Mammary epithelial cell (primary cell): ENCODE measurements around the gene RPS26.
"Not testable (repeated sequence)": the region's sequence is repeated elsewhere in the genome, so short reads cannot be mapped to it uniquely, and the experiment has no call there.

Source experiments
- CTCF ChIP-seq, 2 donors: IDR thresholded peaks in 1 of 2; conservative IDR thresholded peaks in 1 of 2; 2 replicates each; pipeline ENCODE4 v1.5.1; 2011 to 2012; ENCODE audit warnings: inconsistent platforms in 2 of 2, low read length in 2 of 2, mild to moderate bottlenecking in 2 of 2, control low read depth in 1 of 2, low read depth in 1 of 2; ENCODE audit not compliant: insufficient read depth in 1 of 2; ENCODE audit errors: extremely low read depth in 1 of 2
- EZH2 ChIP-seq: IDR thresholded peaks from 2 replicates; pipeline ENCODE4 v1.6.1; 2012; ENCODE audit warnings: low read length, inconsistent platforms, borderline replicate concordance

DNA sequence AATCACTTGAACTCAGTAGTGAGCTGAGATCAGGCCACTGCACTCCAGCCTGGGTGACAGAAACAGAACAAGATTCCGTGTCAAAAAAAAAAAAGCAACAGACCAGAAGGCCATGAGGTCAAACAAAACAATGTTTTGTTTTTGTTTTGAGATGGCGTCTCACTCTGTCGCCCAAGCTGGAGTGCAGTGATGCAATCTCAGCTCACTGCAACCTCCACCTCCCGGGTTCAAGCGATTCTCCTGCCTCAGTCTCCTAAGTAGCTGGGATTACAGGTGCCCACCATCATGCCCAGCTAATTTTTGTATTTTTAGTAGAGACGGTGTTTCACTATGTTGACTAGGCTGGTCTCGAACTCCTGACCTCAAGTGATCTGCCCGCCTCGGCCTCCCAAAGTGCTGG is 36.2 kb downstream of the RPS26 start:
- not testable (repeated sequence) for TF ChIP-seq CTCF (conservative IDR thresholded peaks at IDR 0.05 in 1 of 2, IDR thresholded peaks at IDR 0.05 in 1 of 2; ENCODE audit: extremely low read depth in 1 of 2, insufficient read depth in 1 of 2, low read depth in 1 of 2, low read length in 2 of 2); EZH2
